HepG2 (cell line): ENCODE data around the gene COG1. TPM values are rescaled to one million over a fixed set of nuclear protein-coding genes. Genes with fewer than 3 reads are reported as not detected.

Experiments
- ATAC-seq: fragments of 200-7000 bp; cut with Tn5 transposase; 3 replicates; pipeline ENCODE4 v1.9.1; 2020; ENCODE audit warnings: mild to moderate bottlenecking, moderate library complexity
- BruUV-seq: library from RNA; stranded (reverse); fragments of 400-500 nt; replicated peaks from 2 replicates; lab custom pipeline; 2021; lab: Mats Ljungman, UMichigan
- CTCF ChIA-PET: fragments of 300-600 bp; formaldehyde crosslinking; extraction: SDS; loops from one replicate; lab custom pipeline; 2021; ENCODE audit warnings: low total read pairs, inconsistent platforms, low intra/inter-chr PET ratio; lab: Yijun Ruan, JAX
- POLR2A ChIA-PET: fragments of 350-600 bp; sonication (Branson Sonifier 250); formaldehyde crosslinking; loops from one replicate; lab custom pipeline; 2020; ENCODE audit warnings: antibody characterized with exemption, inconsistent platforms; lab: Yijun Ruan, JAX
- DNase-seq: peaks from one replicate; pipeline ENCODE4 v3.0.0-alpha.2; 2015; ENCODE audit warnings: low spot score
- FAIRE-seq: peaks from 3 replicates; lab custom pipeline; 2011; peaks lifted over from hg19 to GRCh38; lab: Jason Lieb, UNC
- H2AFZ ChIP-seq: one replicate; pipeline ENCODE4 v1.6.1; 2011; ENCODE audit warnings: low read length, inconsistent platforms
- H3K27ac ChIP-seq: fragments of 300-600 bp; 3 replicates; pipeline ENCODE4 v1.8.0; 2011; ENCODE audit warnings: mixed run types, mild to moderate bottlenecking, mixed read lengths, low read length, inconsistent platforms; ENCODE audit not compliant: insufficient read depth; ENCODE audit errors: extremely low read length
- H3K27me3 ChIP-seq, 2 experiments: fragments of 200-600 bp in 1 of 2; 2 replicates in 1 of 2; 3 replicates in 1 of 2; pipeline versions ENCODE4 v1.6.0 to v1.8.0; 2011; ENCODE audit warnings: low read length in 2 of 2, mild to moderate bottlenecking in 2 of 2, moderate library complexity in 2 of 2, inconsistent platforms in 1 of 2; ENCODE audit not compliant: insufficient read depth in 2 of 2, control insufficient read depth in 1 of 2
- H3K36me3 ChIP-seq, 2 experiments: fragments of 200-600 bp in 1 of 2; replicated peaks in 1 of 2; 2 replicates in 1 of 2; 3 replicates in 1 of 2; pipeline versions ENCODE4 v1.5.1 to v1.8.0; 2011; ENCODE audit warnings: low read length in 2 of 2, inconsistent platforms in 1 of 2; ENCODE audit not compliant: insufficient read depth in 2 of 2, control insufficient read depth in 1 of 2
- H3K4me1 ChIP-seq: 2 replicates; pipeline ENCODE4 v1.5.1; 2012; ENCODE audit warnings: low read length, inconsistent platforms; ENCODE audit not compliant: insufficient read depth
- H3K4me2 ChIP-seq: 2 replicates; pipeline ENCODE4 v1.6.0; 2011; ENCODE audit warnings: low read depth, low read length, inconsistent platforms
- H3K4me3 ChIP-seq, 3 experiments: fragments of 200-600 bp in 1 of 3; sonication (generic), shearing (Covaris generic) in 1 of 3; replicated peaks in 1 of 3; 2 replicates each; pipeline ENCODE4 v1.5.1; 2011 to 2016; ENCODE audit warnings: low read length in 3 of 3, inconsistent platforms in 2 of 3, low read depth in 2 of 3, mild to moderate bottlenecking in 2 of 3, control low read depth in 1 of 3, mixed read lengths in 1 of 3; ENCODE audit not compliant: insufficient read depth in 1 of 3
- H3K79me2 ChIP-seq: one replicate; pipeline ENCODE4 v1.6.1; 2011; ENCODE audit warnings: low read length, inconsistent platforms; ENCODE audit not compliant: insufficient read depth
- H3K9ac ChIP-seq: 2 replicates; pipeline ENCODE4 v1.6.0; 2011; ENCODE audit warnings: mild to moderate bottlenecking, low read depth, low read length, inconsistent platforms; ENCODE audit not compliant: insufficient read depth
- H3K9me3 ChIP-seq: 2 replicates; pipeline ENCODE4 v1.5.1; 2012; ENCODE audit warnings: mild to moderate bottlenecking, low read length
- H4K20me1 ChIP-seq: 2 replicates; pipeline ENCODE4 v1.6.0; 2011; ENCODE audit warnings: inconsistent platforms, mild to moderate bottlenecking, low read length, moderate library complexity; ENCODE audit not compliant: insufficient read depth
- AGO1 ChIP-seq: fragments of 200-400 bp; formaldehyde crosslinking; IDR thresholded peaks from 2 replicates; pipeline ENCODE4 v1.6.1; 2017; ENCODE audit warnings: mild to moderate bottlenecking, low read depth, low read length, moderate library complexity; ENCODE audit not compliant: poor library complexity, severe bottlenecking
- BHLHE40 ChIP-seq: IDR thresholded peaks from 2 replicates; pipeline ENCODE4 v1.6.1; 2011; ENCODE audit warnings: low read length, improper control_type of control experiment
- CCAR2 ChIP-seq: fragments of 200-400 bp; formaldehyde crosslinking; optimal IDR thresholded peaks from 2 replicates; pipeline ENCODE3; 2018; ENCODE audit warnings: low read depth, mild to moderate bottlenecking, low read length, moderate library complexity
- GABPA ChIP-seq, 2 experiments: IDR thresholded peaks; 2 replicates each; pipeline ENCODE4 v1.6.1; 2011 to 2016; ENCODE audit warnings: low read depth in 2 of 2, low read length in 1 of 2, missing biosample characterization in 1 of 2, missing genetic modification characterization in 1 of 2
- HOXA7 ChIP-seq: sonication (generic); formaldehyde crosslinking; IDR thresholded peaks from 2 replicates; pipeline ENCODE4 v1.8.1; 2022; ENCODE audit warnings: mild to moderate bottlenecking, missing genetic modification reagents, moderate library complexity
- MEF2D ChIP-seq: sonication (generic); formaldehyde crosslinking; IDR thresholded peaks from 2 replicates; pipeline ENCODE4 v1.5.1; 2020; ENCODE audit warnings: mild to moderate bottlenecking, missing genetic modification reagents
- MIER2 ChIP-seq: IDR thresholded peaks from 2 replicates; pipeline ENCODE4 v1.6.1; 2016; ENCODE audit warnings: missing biosample characterization, missing genetic modification reagents
- NFYC ChIP-seq: IDR thresholded peaks from 2 replicates; pipeline ENCODE4 v1.6.1; 2016; ENCODE audit warnings: missing genetic modification reagents, missing compliant biosample characterization
- PITX1 ChIP-seq: sonication (generic); formaldehyde crosslinking; IDR thresholded peaks from 2 replicates; pipeline ENCODE4 v1.5.1; 2020; ENCODE audit warnings: mild to moderate bottlenecking, missing genetic modification reagents
- PRPF4 ChIP-seq: fragments of 200-400 bp; formaldehyde crosslinking; IDR thresholded peaks from 2 replicates; pipeline ENCODE4 v1.6.1; 2016; ENCODE audit warnings: low read length, low read depth; ENCODE audit not compliant: poor library complexity, severe bottlenecking
- SMAD1 ChIP-seq: sonication (generic); formaldehyde crosslinking; IDR thresholded peaks from 2 replicates; pipeline ENCODE4 v1.4.0; 2020; ENCODE audit warnings: missing genetic modification reagents, low read depth, mild to moderate bottlenecking, borderline replicate concordance
- SNAPC2 ChIP-seq: sonication (generic); formaldehyde crosslinking; IDR thresholded peaks from 2 replicates; pipeline ENCODE4 v1.8.1; 2022; ENCODE audit warnings: mild to moderate bottlenecking, missing genetic modification reagents
- SRSF1 ChIP-seq: fragments of 200-400 bp; formaldehyde crosslinking; optimal IDR thresholded peaks from 2 replicates; pipeline ENCODE3; 2017; ENCODE audit warnings: mild to moderate bottlenecking, low read depth, low read length, moderate library complexity
- ZNF790 ChIP-seq: sonication (generic); formaldehyde crosslinking; IDR thresholded peaks from 2 replicates; pipeline ENCODE4 v1.8.0; 2022; ENCODE audit warnings: missing genetic modification reagents, mild to moderate bottlenecking, borderline replicate concordance
- ZNF891 ChIP-seq: sonication (generic); formaldehyde crosslinking; IDR thresholded peaks from 2 replicates; pipeline ENCODE4 v1.5.0; 2020; ENCODE audit warnings: mild to moderate bottlenecking, missing genetic modification reagents
- WGBS: methylation state at CpG from one replicate; pipeline ENCODE4 v1.1.6; 2017; ENCODE audit warnings: low lambda C conversion rate; 5-methylcytosine and 5-hydroxymethylcytosine counted together
- in situ Hi-C: cut with HindIII; loops from 2 replicates; pipeline ENCODE4 v1.10.0; 2017; ENCODE audit warnings: low pct_unique_long_range_greater_than_20kb; ENCODE audit not compliant: extremely low pct_ligation_motif_present
- intact Hi-C: fragments of 100-400 bp; cut with micrococcal nuclease; formaldehyde crosslinking; loops from one replicate; pipeline ENCODE4 v1.10.0; 2022; ENCODE audit not compliant: unreplicated experiment
- polyA plus RNA-seq, 8 experiments: library from polyadenylated mRNA; depleted of rRNA in 3 of 8; stranded (reverse) in 7 of 8; unstranded in 1 of 8; fragments of >200 nt; fragmentation: Illumina TruSeq in 4 of 8; extraction: Trizol in 4 of 8; gene quantifications; 2 replicates each; pipeline versions ENCODE4 v1.2.1 to v1.2.3, GENCODE V29; 2011 to 2016; ENCODE audit warnings: low read depth in 4 of 8, missing spikeins in 1 of 8, mixed read lengths in 1 of 8; ENCODE audit not compliant: insufficient read depth in 1 of 8
- total RNA-seq, 5 experiments: library from RNA; depleted of rRNA; stranded (reverse); fragments of >200 nt; fragmentation: Illumina TruSeq; extraction: Trizol; gene quantifications; 2 replicates each; pipeline ENCODE4 v1.2.3, GENCODE V29; 2016; ENCODE audit warnings: low read depth in 1 of 5
- TF ChIP-seq, protein P1 (sequence below): IDR thresholded peaks from 2 replicates; pipeline ENCODE4 v1.6.1; 2016; ENCODE audit warnings: missing compliant biosample characterization, missing genetic modification reagents, borderline replicate concordance

Gene COG1
- total and polyA plus RNA-seq, 2 of the 13 experiments (the other 11 are each of a cell fraction or from before 2014, with no cell fraction given) = 36.6 to 39.7 TPM

DNA sequence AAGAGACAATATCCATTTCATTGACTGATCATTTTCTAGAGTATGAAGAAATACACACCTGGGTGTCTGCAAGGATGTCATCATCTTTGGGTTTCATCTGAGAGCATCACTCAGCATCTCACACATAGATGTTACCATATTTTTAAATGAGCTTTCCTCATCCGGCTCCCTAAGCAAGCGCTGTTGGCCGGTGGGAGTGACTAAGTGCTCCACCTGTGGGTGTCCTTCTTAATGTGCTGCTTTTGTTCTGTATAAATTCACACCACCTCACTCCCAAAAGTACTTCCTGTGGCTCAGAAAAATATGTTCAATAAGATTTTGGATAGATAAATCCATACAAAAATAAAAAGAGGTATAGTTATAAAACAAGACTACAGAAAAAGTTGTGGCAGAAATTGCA lies 20.6 kb upstream of the COG1 start:
- 65% methylated on average over 3 of the region's 3 CpGs for WGBS
- TF ChIP-seq NFYC (CRISPR knock-in tag) (no peak), SRSF1 (no peak), SMAD1 (no peak), PRPF4 (no peak), MIER2 (CRISPR knock-in tag) (no peak), SNAPC2 (CRISPR knock-in tag) (no peak), BHLHE40 (no peak), AGO1 (no peak), HOXA7 (CRISPR knock-in tag) (no peak), GABPA (IDR thresholded peaks at IDR 0.05; ENCODE audit: low read depth, low read length) (no peak), GABPA (CRISPR knock-in tag; IDR thresholded peaks at IDR 0.05; ENCODE audit: low read depth) (no peak), ZNF790 (CRISPR knock-in tag) (no peak), CCAR2 (no peak), PITX1 (CRISPR knock-in tag) (no peak), ZNF891 (no peak), MEF2D (CRISPR knock-in tag) (no peak)
- TF ChIP-seq, protein P1, sequence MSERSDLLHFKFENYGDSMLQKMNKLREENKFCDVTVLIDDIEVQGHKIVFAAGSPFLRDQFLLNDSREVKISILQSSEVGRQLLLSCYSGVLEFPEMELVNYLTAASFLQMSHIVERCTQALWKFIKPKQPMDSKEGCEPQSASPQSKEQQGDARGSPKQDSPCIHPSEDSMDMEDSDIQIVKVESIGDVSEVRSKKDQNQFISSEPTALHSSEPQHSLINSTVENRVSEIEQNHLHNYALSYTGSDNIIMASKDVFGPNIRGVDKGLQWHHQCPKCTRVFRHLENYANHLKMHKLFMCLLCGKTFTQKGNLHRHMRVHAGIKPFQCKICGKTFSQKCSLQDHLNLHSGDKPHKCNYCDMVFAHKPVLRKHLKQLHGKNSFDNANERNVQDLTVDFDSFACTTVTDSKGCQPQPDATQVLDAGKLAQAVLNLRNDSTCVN (CRISPR knock-in tag) = no peak
- Histone ChIP-seq H3K79me2 (no peaks in the 10 kb centered on the region), H3K27me3 (peaks cover 6 to 34% of the 10 kb centered on the region in 2 experiments), H2AFZ (no peak overlapping the region), H3K27ac (no peak overlapping the region), H3K36me3 (no peaks in the 10 kb centered on the region), H3K9me3 (no peaks in the 10 kb centered on the region), H3K9ac (no peak overlapping the region), H3K4me2 (no peak overlapping the region), H4K20me1 (no peaks in the 10 kb centered on the region), H3K4me1 (peaks cover 20% of the 10 kb centered on the region), H3K4me3 (no peak overlapping the region)
- BruUV-seq = no TSS peak
- in situ Hi-C loops = no loop called here
- ATAC-seq (no peak), DNase-seq (no peak), FAIRE-seq (no peak)
- intact Hi-C loops = no loop called here
- CTCF ChIA-PET = no interaction called here
- POLR2A ChIA-PET = no interaction called here
